ENCODE data around the gene TRANK1. TPM values are rescaled to one million over a fixed set of nuclear protein-coding genes. Genes with fewer than 3 reads are reported as not detected.

The TRANK1 gene
- polyA plus RNA-seq, 1 donor (not counting 4 experiments of a cell fraction or from before 2014, with no cell fraction given) = 3.2 TPM

- Histone ChIP-seq H2AFZ (ENCODE audit: control insufficient read depth, low read length) (no peak overlapping the region), H4K20me1 (ENCODE audit: control insufficient read depth, extremely low read depth, insufficient read depth, low read length) (no peaks in the 10 kb centered on the region), H3K4me1 (ENCODE audit: control insufficient read depth, extremely low read depth, insufficient read depth, low read length) (no peaks in the 10 kb centered on the region), H3K36me3 (ENCODE audit: control insufficient read depth in 2 of 2, extremely low read depth in 1 of 2, insufficient read depth in 2 of 2, low read length in 2 of 2) (no peaks in the 10 kb centered on the region), H3K9me3 (ENCODE audit: control insufficient read depth, low read depth, low read length) (no peaks in the 10 kb centered on the region), H3K4me2 (ENCODE audit: control insufficient read depth, extremely low read depth, insufficient read depth, low read depth, low read length) (no peak overlapping the region), H3K4me3 (ENCODE audit: control insufficient read depth in 2 of 3, extremely low read depth in 1 of 3, insufficient read depth in 2 of 3, low read depth in 1 of 3, low read length in 3 of 3) (no peak overlapping the region), H3K79me2 (ENCODE audit: control insufficient read depth, insufficient read depth, low read length) (no peaks in the 10 kb centered on the region), H3K9ac (ENCODE audit: control insufficient read depth, extremely low read depth, insufficient read depth, low read length) (no peak overlapping the region), H3K27ac (ENCODE audit: control insufficient read depth, insufficient read depth, low read length) (no peak overlapping the region), H3K27me3 (ENCODE audit: control insufficient read depth, extremely low read depth, insufficient read depth, low read length) (peaks cover 11% of the 10 kb centered on the region), H3K9me1 (ENCODE audit: control insufficient read depth, extremely low read depth, insufficient read depth, low read length) (no peaks in the 10 kb centered on the region)
- FAIRE-seq (no peak), DNase-seq (ENCODE audit: low read depth, low spot score) (no peak)
- TF ChIP-seq EZH2 (IDR thresholded peaks at IDR 0.05; ENCODE audit: low read length) = no peak
- TF ChIP-seq, protein P1, sequence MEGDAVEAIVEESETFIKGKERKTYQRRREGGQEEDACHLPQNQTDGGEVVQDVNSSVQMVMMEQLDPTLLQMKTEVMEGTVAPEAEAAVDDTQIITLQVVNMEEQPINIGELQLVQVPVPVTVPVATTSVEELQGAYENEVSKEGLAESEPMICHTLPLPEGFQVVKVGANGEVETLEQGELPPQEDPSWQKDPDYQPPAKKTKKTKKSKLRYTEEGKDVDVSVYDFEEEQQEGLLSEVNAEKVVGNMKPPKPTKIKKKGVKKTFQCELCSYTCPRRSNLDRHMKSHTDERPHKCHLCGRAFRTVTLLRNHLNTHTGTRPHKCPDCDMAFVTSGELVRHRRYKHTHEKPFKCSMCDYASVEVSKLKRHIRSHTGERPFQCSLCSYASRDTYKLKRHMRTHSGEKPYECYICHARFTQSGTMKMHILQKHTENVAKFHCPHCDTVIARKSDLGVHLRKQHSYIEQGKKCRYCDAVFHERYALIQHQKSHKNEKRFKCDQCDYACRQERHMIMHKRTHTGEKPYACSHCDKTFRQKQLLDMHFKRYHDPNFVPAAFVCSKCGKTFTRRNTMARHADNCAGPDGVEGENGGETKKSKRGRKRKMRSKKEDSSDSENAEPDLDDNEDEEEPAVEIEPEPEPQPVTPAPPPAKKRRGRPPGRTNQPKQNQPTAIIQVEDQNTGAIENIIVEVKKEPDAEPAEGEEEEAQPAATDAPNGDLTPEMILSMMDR (optimal IDR thresholded peaks at IDR 0.05 in 1 of 3, IDR thresholded peaks at IDR 0.05 in 1 of 3, conservative IDR thresholded peaks at IDR 0.05 in 1 of 3; ENCODE audit: extremely low read depth in 1 of 3, insufficient read depth in 2 of 3, low read length in 3 of 3) = no peak
- dilution Hi-C loops (cut with MboI; ENCODE audit: extremely low pct_ligation_motif_present, low sequenced_read_pairs) = no loop called here
These were observed 124.8 kb downstream of the TRANK1 start for GRCh38 chr3:36820083-36820482.

DNA sequence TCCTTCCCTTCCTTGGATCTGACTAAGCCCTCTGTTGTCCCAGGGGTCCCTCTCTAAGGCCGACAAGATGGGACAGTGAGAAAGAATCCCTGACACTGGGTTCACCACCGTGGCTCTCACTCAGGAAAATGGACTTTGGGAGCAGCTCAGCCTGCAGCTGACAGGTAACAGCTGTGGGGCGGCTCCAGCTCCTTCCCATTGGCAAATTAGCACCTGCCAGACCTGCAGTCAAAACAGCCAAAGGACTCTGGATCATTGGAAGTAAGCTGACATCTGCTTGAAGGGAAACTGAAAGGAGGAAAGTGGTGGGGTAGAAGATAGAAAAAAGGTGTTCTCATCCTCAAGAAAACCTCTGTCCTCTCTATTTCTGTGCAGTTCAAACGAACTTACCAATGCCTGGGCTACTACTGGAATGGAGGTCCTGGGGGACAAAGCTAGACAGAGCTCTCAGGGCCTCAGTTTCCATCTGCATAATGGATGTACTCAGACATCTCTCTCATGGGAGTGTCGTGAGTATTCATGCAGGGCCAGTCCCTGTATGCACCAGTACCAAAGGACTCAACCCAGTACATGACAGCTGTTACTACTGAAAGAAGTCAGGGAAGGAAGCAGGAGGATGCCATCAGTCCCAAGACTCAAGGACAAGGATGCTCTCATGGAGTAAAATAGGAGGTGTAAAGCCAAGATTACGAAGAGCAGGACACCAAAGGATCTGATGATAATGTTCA is 126.9 kb downstream of the TRANK1 start:
- no peak for DNase-seq (ENCODE audit: low read depth, low spot score)
- dilution Hi-C loops (cut with MboI; ENCODE audit: extremely low pct_ligation_motif_present, low sequenced_read_pairs) = no loop called here
- H3K27ac ChIP-seq (ENCODE audit: control insufficient read depth, insufficient read depth, low read length) = no peak overlapping the region
- H3K4me3 ChIP-seq (ENCODE audit: control insufficient read depth in 2 of 3, extremely low read depth in 1 of 3, insufficient read depth in 2 of 3, low read depth in 1 of 3, low read length in 3 of 3) = no peak overlapping the region
- peaks cover 11% of the 10 kb centered on the region for H3K27me3 ChIP-seq (ENCODE audit: control insufficient read depth, extremely low read depth, insufficient read depth, low read length)
- H2AFZ ChIP-seq (ENCODE audit: control insufficient read depth, low read length) = no peak overlapping the region
- no peaks in the 10 kb centered on the region for H4K20me1 ChIP-seq (ENCODE audit: control insufficient read depth, extremely low read depth, insufficient read depth, low read length)
- no peaks in the 10 kb centered on the region for H3K9me3 ChIP-seq (ENCODE audit: control insufficient read depth, low read depth, low read length)
- no peaks in the 10 kb centered on the region for H3K9me1 ChIP-seq (ENCODE audit: control insufficient read depth, extremely low read depth, insufficient read depth, low read length)
- H3K4me1 ChIP-seq (ENCODE audit: control insufficient read depth, extremely low read depth, insufficient read depth, low read length) = peaks cover 10% of the 10 kb centered on the region
- TF ChIP-seq EZH2 (IDR thresholded peaks at IDR 0.05; ENCODE audit: low read length) = no peak
- TF ChIP-seq, protein P1 (optimal IDR thresholded peaks at IDR 0.05 in 1 of 3, IDR thresholded peaks at IDR 0.05 in 1 of 3, conservative IDR thresholded peaks at IDR 0.05 in 1 of 3; ENCODE audit: extremely low read depth in 1 of 3, insufficient read depth in 2 of 3, low read length in 3 of 3) = no peak
- no peak overlapping the region for H3K4me2 ChIP-seq (ENCODE audit: control insufficient read depth, extremely low read depth, insufficient read depth, low read depth, low read length)
- H3K36me3 ChIP-seq (ENCODE audit: control insufficient read depth in 2 of 2, extremely low read depth in 1 of 2, insufficient read depth in 2 of 2, low read length in 2 of 2) = no peaks in the 10 kb centered on the region
- no peak for FAIRE-seq
- no peaks in the 10 kb centered on the region for H3K79me2 ChIP-seq (ENCODE audit: control insufficient read depth, insufficient read depth, low read length)
- no peak overlapping the region for H3K9ac ChIP-seq (ENCODE audit: control insufficient read depth, extremely low read depth, insufficient read depth, low read length)

Data from keratinocyte (primary cell).